GM18511 (cell line): ENCODE measurements around the gene TUBA1B.

Experiments used
- ATAC-seq: cut with Tn5 transposase; IDR thresholded peaks from one replicate; pipeline ENCODE4 v1.9.1; 2021; ENCODE audit warnings: mild to moderate bottlenecking, moderate library complexity; ENCODE audit not compliant: unreplicated experiment

TUBA1B gene

DNA sequence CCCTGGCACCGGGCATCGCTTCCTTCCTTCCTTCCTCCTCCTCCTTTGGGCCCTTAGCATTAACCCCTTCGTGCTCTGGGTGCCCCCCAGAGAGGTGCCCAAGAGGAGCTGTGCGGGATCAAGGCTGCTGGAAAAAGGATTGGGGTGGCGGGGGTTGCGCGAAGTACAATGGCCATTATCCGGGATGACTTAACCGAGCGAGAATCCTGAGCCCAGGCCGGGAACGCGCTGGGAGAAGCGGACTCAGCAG is 39.4 kb downstream of the TUBA1B start:
- ATAC-seq: no peak

DNA sequence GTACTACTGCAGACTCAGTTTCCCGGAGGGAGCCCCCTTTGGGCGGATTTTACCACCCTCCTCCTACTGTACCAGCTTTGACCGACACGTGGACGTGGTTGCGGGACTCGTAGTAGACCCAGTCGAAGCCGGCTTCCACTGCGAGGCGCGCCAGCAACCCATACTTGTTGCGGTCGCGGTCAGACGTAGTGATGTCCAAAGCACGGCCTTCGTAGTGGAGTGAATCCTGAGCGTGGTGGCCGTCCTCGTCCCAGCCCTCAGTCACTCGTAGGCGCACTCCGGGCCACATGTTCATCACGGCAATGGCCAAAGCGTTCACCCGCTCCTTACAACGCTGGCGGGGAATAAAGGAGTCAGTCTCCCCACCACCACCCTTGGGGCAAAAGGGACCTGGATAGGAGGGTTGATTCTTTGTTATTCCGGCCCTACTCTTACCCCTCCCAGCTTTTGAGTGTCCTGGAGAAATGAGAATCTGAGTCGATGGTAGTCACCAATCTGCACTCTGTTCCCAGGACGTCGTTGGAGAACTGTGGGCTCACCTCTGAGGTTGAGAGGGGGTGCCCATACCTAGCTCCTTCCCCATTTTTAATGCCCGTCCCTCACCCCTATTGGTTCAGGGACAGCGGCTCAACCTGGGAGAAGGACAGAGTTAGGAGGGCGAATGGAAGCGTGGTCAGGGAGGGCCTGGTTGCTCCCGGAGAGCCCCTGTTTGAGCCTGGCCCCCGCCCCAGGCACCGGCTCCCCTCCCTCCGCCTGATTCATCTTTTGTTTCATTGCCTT is 39.9 kb downstream of the TUBA1B start:
- no peak for ATAC-seq

DNA sequence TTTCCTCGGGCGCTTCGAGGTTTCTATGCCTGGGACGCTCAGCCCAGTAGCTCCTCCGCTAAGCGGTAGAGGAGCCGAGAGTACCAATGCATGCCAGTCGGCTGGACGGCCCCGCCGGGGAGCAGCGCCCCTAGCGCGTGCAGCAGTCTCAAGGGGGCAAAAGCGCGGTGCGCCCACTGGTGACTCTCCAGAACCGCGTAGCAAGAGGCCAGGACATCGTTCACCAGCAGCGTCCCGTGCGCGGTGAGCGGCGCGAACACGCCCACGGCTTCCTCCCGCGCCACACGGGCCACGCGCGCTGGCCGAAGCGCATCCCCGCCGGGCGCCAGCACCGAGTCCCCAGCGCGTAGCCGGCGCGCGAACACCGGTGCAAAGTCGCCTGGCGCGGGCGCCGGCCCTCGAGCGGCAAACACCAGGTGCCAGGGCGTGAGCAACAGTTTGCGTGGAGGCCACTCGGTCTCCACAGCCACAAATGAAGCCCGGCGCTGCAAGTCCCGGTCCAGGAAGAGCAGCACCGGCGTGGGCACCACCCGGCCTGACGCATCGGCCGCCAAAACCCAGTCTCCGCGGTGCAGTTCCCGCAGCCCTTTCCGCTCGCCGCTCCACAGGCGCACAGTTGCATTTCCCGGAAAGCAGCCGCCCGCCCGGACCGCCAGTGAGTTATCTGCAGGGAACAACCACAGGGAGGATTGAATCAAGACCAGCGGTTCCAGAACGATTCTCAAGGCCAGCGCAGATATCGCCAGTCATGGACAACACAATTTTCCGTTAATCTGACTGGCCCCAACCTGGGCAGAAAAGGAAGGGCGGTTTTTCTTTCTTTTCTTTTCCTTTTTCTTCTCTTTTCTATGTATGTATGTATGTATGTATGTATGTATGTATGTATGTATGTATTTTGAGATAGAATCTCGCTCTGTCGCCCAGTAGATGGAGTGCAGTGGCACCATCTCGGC is 41.1 kb downstream of the TUBA1B start:
- ATAC-seq: no peak

- ATAC-seq: no peak
These were observed 42.3 kb downstream of the TUBA1B start for GRCh38 chr12:49088932-49089330.

GRCh38 chr12:49088150-49088931 is 42.9 kb downstream of the TUBA1B start:
- ATAC-seq: peak; percentile 90

GRCh38 chr12:49086116-49086515 is 45.1 kb downstream of the TUBA1B start:
- ATAC-seq: no peak

GRCh38 chr12:49084438-49084837 is 46.8 kb downstream of the TUBA1B start:
- ATAC-seq: no peak

- no peak for ATAC-seq
These were observed 51.4 kb downstream of the TUBA1B start for GRCh38 chr12:49079793-49080192.
